HCT116 (cell line): ENCODE data around the gene PROK2.

ENCODE experiments used
- ATF3 ChIP-seq: IDR thresholded peaks from 2 replicates; pipeline ENCODE4 v1.6.1; 2012
- TF ChIP-seq, protein P1 (sequence below), 3 experiments: fragments of 200-600 bp in 1 of 3; sonication (generic) in 1 of 3; IDR thresholded peaks in 2 of 3; conservative IDR thresholded peaks in 1 of 3; 2 replicates each; pipeline ENCODE4 v1.5.1; 2012 to 2017; ENCODE audit warnings: low read depth in 2 of 3, low read length in 2 of 3, antibody characterized with exemption in 1 of 3, borderline replicate concordance in 1 of 3, control low read depth in 1 of 3, mild to moderate bottlenecking in 1 of 3, mixed read lengths in 1 of 3, mixed run types in 1 of 3, moderate library complexity in 1 of 3; ENCODE audit not compliant: insufficient read depth in 1 of 3

DNA sequence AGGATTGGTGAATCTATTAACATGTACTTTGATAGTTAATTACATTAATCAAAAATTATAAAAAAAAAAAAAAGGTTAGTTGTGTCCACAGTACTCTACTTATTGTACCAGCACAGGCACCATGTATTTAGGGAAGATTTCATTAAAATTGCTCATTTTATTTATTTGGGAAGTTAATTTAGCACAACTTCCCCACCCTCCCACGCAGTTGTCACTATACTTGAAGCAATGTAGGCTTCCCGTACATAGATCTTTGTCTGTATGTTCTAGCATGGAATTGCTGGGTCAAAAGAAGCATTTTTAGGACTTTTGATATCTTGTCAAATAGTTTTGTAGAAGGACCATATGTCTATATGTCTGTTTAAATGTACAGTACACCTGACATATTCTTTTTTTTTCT lies 26.9 kb downstream of the PROK2 start:
- TF ChIP-seq, protein P1, sequence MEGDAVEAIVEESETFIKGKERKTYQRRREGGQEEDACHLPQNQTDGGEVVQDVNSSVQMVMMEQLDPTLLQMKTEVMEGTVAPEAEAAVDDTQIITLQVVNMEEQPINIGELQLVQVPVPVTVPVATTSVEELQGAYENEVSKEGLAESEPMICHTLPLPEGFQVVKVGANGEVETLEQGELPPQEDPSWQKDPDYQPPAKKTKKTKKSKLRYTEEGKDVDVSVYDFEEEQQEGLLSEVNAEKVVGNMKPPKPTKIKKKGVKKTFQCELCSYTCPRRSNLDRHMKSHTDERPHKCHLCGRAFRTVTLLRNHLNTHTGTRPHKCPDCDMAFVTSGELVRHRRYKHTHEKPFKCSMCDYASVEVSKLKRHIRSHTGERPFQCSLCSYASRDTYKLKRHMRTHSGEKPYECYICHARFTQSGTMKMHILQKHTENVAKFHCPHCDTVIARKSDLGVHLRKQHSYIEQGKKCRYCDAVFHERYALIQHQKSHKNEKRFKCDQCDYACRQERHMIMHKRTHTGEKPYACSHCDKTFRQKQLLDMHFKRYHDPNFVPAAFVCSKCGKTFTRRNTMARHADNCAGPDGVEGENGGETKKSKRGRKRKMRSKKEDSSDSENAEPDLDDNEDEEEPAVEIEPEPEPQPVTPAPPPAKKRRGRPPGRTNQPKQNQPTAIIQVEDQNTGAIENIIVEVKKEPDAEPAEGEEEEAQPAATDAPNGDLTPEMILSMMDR (IDR thresholded peaks at IDR 0.05 in 2 of 3, conservative IDR thresholded peaks at IDR 0.05 in 1 of 3; ENCODE audit: borderline replicate concordance in 1 of 3, insufficient read depth in 1 of 3, low read depth in 2 of 3, low read length in 2 of 3), result no peak
- TF ChIP-seq ATF3, result no peak
